Keratinocyte (primary cell): Measurements from ENCODE around the gene ANKRD34A.

Experiments
- CTCF ChIP-seq, 3 experiments: IDR thresholded peaks in 1 of 3; conservative IDR thresholded peaks in 1 of 3; optimal IDR thresholded peaks in 1 of 3; 2 replicates in 2 of 3; 3 replicates in 1 of 3; pipeline versions ENCODE3 to v1.5.1; 2011; ENCODE audit warnings: low read length in 3 of 3, mild to moderate bottlenecking in 3 of 3, moderate library complexity in 2 of 3, control low read depth in 1 of 3, inconsistent platforms in 1 of 3; ENCODE audit not compliant: insufficient read depth in 2 of 3; ENCODE audit errors: extremely low read depth in 1 of 3
- EZH2 ChIP-seq: IDR thresholded peaks from one replicate; pipeline ENCODE4 v1.6.1; 2012; ENCODE audit warnings: inconsistent platforms, mild to moderate bottlenecking, low read length, moderate library complexity

GRCh38 chr1:145955436-145955835, 8.9 kb downstream of the ANKRD34A start:
- no peak for TF ChIP-seq CTCF (optimal IDR thresholded peaks at IDR 0.05 in 1 of 3, IDR thresholded peaks at IDR 0.05 in 1 of 3, conservative IDR thresholded peaks at IDR 0.05 in 1 of 3; ENCODE audit: extremely low read depth in 1 of 3, insufficient read depth in 2 of 3, low read length in 3 of 3)
- no peak for TF ChIP-seq EZH2
